NCI-H774 (cell line): ENCODE results near the gene OSBPL10.

Experiments used
- DNase-seq: peaks from one replicate; lab custom pipeline; 2025; lab: John Stamatoyannopoulos, UW

The OSBPL10 gene

GRCh38 chr3:31958701-31959152 lies 22.3 kb downstream of the OSBPL10 start:
- peak; percentile 27 for DNase-seq

DNA sequence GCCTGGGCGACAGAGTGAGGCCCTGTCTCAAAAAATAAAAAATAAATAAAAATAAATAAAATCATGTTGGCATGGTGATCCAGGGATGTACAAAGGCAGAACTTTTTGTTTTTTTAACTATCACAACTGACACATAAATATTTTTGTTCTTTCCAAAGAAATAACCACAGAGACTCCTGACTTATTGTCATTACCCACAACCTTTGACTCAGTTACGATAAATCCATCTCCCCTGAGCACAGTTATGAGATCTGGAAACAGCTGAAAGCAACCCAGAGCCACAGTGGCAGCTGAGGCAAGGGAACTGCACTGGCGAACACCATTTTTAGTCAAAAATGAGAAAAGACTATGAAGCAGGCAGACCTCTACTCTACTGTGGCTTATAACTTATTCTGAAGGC lies 24.0 kb downstream of the OSBPL10 start:
- no peak for DNase-seq

GRCh38 chr3:31955581-31955980 lies 25.5 kb downstream of the OSBPL10 start:
- DNase-seq: no peak

DNA sequence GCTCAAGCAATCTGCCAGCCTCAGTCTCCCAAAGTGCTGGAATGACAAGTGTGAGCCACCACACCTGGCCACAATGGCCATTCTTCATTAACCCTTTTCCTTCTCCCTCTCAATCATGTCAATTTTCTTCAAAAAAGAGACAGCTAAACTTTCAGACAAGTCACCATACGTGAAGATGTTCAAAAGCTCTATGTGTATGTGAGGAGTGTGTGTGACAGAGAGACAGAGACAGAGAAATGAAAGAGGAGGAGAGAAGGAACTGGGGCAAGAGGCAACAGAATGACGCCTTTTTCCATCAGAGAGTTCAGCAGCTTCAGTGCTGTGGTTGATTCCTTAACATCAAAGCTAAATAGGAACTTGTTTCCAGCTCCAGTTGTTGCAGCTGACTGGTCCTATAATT lies 27.4 kb downstream of the OSBPL10 start:
- no peak for DNase-seq

DNA sequence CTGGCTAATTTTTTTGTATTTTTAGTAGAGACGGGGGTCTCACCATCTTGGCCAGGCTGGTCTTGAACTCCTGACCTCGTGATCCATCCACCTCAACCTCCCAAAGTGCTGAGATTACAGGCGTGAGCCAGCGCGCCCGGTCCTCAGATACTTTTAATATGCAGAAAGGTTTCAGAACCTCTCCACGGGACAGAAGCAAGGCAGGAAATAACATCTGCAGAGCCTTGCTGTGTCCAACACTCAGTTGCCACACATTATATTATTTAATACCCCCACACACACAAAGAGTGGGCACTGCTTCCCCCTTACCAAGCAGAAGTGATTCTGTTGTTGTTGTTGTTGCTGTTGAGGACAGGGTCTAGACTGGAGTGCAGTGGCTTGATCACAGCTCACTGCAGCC lies 28.0 kb downstream of the OSBPL10 start:
- DNase-seq: no peak

- DNase-seq: no peak
These were observed 28.9 kb downstream of the OSBPL10 start for GRCh38 chr3:31952205-31952604.

- DNase-seq: no peak
These were observed 32.8 kb downstream of the OSBPL10 start for GRCh38 chr3:31948280-31948679.

DNA sequence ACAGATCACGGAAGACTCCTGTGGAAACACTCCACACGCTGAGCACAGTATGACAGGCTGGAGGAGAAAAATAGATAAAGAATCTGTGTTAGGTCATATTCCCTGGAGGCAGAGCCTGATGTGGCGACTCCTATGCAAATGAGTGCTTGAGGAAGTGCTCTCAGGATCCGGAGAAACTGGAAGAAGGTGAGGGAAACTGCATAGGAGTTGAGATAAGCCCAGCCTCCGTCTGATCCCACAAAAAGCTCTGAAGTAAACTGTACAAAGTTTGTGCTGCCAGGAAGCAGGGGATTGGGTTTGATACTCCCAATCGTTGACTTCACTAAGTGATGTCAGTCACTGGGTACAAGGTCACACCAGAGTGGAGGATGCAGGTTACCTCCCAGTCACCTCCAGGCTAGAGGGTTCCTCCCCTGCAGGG lies 33.4 kb downstream of the OSBPL10 start:
- no peak for DNase-seq

GRCh38 chr3:31947162-31947561 lies 33.9 kb downstream of the OSBPL10 start:
- DNase-seq: no peak

- no peak for DNase-seq
These were observed 34.5 kb downstream of the OSBPL10 start for GRCh38 chr3:31946484-31947081.

GRCh38 chr3:31945738-31946052 lies 35.4 kb downstream of the OSBPL10 start:
- DNase-seq: no peak

GRCh38 chr3:31943041-31943440 lies 38.0 kb downstream of the OSBPL10 start:
- no peak for DNase-seq

DNA sequence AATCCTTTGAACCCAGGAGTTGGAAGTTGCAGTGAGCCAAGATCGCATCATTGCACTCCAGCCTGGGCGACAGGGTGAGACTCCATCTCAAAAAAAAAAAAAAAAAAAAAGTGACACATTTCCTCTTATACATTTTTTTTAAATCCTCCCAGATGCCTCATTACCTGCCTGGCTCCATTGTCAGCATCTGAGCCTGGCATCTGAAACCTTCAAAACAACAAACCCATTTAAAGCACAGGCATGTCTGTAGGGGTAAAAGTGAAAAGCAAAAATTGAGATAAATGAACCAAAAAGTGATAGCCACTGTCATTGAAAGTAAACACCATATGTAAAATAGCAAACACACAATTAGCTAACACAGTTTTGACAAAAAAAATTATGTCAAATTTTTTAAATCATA lies 38.6 kb downstream of the OSBPL10 start:
- no peak for DNase-seq

DNA sequence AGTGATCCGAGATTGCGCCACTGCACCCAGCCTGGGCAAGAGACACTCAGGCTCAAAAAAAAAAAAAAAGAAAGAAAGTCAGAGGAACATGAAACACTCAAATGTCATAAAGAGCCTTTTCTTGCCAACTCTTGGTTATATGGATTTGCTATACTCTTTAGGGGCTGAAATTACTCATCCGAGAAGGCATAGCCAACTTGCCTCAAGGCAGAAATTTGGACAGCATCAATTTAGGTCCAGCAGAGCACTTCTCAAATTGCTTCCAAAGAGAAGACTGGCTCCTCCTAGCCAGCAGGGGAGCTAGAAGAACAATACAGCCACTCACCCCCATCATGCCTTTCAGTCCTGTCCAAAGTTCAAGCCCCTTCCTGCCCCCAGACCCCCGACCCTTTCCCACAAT lies 43.8 kb downstream of the OSBPL10 start:
- DNase-seq: no peak

GRCh38 chr3:31936420-31937060 lies 44.5 kb downstream of the OSBPL10 start:
- DNase-seq: no peak

DNA sequence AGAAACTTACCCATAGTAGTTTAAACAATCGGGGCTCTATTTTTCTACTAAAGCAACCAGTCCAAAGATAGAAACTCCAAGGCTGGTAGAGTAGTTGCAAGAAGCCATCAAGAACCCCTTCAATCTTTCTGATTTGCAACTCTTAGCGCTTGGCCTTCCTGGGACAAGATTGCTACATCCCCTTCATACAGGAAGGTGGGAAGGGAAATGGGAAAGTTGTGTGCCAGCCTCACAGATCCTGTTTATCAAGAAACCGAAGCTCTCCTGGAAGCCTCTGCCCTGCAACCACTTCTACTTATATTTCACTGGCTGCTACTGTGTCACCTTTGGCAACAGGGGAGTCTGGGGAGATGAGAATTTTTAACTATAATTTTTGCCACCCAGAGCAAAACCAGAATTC lies 46.2 kb downstream of the OSBPL10 start:
- DNase-seq: no peak

- DNase-seq: no peak
These were observed 47.0 kb downstream of the OSBPL10 start for GRCh38 chr3:31934018-31934417.

DNA sequence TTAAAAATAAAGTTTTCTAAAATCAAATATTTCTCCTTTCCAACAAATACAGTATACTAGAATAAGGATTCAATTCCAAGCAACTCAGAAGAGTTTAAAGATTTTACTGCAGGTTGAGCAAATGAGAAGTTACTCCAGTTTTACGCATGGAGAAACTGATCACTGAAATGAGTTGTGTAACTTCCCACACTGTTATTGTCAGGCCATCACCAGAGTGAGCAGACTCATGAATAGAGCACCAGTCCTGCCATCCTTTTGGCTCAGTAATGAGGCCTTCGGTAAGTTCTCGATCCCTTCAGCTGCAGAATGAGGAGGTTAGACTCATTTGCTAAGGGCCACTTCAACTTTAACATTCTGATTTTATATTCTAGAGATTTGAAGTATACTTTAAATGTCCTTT lies 48.1 kb downstream of the OSBPL10 start:
- no peak for DNase-seq

- DNase-seq: no peak
These were observed 51.1 kb downstream of the OSBPL10 start for GRCh38 chr3:31929826-31930502.

- no peak for DNase-seq
These were observed 53.3 kb downstream of the OSBPL10 start for GRCh38 chr3:31927811-31928210.

DNA sequence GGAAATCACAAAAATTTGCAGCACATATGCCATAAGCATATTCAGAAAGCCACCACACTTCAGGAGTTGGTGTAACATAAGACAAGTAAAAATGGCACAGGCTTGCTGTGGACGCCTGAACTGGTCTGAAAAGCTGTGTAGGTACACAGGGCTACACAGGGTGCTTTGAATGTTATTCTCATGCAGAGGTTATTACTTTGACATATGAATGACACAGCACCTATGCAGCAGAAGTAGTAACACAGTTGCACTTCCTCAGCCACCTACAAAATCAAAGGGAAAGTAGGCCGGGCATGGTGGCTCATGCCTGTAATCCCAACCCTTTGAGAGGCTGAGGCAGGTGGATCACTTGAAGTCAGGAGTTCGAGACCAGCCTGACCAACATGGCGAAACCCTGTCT lies 54.5 kb downstream of the OSBPL10 start:
- DNase-seq: no peak

DNA sequence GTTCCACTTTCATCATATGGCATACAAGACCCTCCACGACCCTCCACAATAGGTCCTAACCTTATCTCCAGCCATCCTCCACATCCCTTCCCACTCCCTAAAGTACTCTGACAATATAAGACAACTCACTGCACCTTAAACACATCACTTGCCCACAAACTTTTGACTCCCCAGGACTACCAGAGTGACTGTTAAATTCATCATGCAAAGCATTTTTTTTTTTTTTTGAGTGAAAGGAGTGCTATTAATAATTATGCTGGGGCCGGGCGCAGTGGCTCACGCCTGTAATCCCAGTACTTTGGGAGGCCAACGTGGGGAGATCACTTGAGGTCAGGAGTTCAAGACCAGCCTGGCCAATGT lies 55.8 kb downstream of the OSBPL10 start:
- no peak for DNase-seq

DNA sequence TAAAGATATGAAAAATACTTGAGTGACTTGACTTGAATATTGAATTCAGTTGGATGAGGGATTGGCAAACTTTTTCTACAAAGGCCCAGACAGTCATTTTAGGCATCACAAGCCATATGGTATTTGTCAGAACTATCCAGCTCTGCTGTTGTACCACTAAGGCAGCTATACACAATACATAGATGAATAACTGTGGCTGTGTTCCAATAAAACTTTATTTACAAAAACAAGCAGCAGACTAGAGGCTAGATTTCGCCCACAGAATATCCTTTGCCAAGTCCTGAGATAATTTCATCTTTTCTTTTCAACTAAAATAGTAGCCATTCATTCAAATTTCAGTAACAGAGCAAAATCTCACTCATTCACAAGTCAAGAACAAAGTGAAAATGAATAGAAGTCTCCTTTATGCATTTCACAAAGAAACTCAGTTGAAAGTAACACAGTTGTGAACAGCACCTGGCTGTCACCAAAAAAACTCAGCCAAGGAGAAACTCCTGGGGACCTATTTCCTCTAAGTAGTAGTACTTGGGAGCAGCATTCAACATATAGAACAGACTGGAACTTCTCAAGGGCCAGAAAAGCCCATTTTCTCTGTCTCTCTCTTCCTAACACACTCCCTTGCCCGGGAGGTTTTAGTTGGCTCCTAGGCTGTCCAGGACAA lies 56.3 kb downstream of the OSBPL10 start:
- no peak for DNase-seq
